Neutrophil (primary cell): Measurements from ENCODE around the gene NEIL3.

Experiments used
- H3K27ac ChIP-seq: fragments of 200-600 bp; sonication (generic); 2 replicates; pipeline ENCODE4 v1.5.1; 2016; ENCODE audit warnings: mild to moderate bottlenecking, moderate library complexity
- H3K27me3 ChIP-seq: fragments of 200-600 bp; sonication (generic); 2 replicates; pipeline ENCODE4 v1.6.0; 2016; ENCODE audit warnings: mild to moderate bottlenecking
- H3K36me3 ChIP-seq: fragments of 200-600 bp; sonication (generic); 2 replicates; pipeline ENCODE4 v1.5.1; 2017
- H3K4me1 ChIP-seq, 2 experiments: fragments of 200-600 bp in 1 of 2; sonication (generic) in 1 of 2; 1 replicate in 1 of 2; 2 replicates in 1 of 2; pipeline versions ENCODE4 v1.5.1 to v1.6.1; 2013 to 2016; ENCODE audit warnings: low read depth in 1 of 2, low read length in 1 of 2, mild to moderate bottlenecking in 1 of 2, moderate library complexity in 1 of 2; ENCODE audit not compliant: control insufficient read depth in 1 of 2, insufficient read depth in 1 of 2
- H3K4me3 ChIP-seq, 2 experiments: fragments of 200-600 bp in 1 of 2; sonication (generic) in 1 of 2; 1 replicate in 1 of 2; 2 replicates in 1 of 2; pipeline ENCODE4 v1.5.1; 2013 to 2016; ENCODE audit warnings: low read depth in 1 of 2, low read length in 1 of 2, mild to moderate bottlenecking in 1 of 2, moderate library complexity in 1 of 2
- H3K9me3 ChIP-seq: fragments of 200-600 bp; sonication (generic); 2 replicates; pipeline ENCODE4 v1.5.1; 2016
- CTCF ChIP-seq: fragments of 200-600 bp; sonication (generic); IDR thresholded peaks from 2 replicates; pipeline ENCODE4 v1.5.1; 2016; ENCODE audit warnings: antibody characterized with exemption

The NEIL3 gene

GRCh38 chr4:177404342-177404741 is 94.7 kb downstream of the NEIL3 start:
- H3K27ac ChIP-seq = no peak overlapping the region
- H3K9me3 ChIP-seq = no peaks in the 10 kb centered on the region
- peaks cover 0 to 20% of the 10 kb centered on the region in 2 experiments for H3K4me1 ChIP-seq
- no peak for TF ChIP-seq CTCF
- no peak overlapping the region for H3K4me3 ChIP-seq
- no peaks in the 10 kb centered on the region for H3K27me3 ChIP-seq
- no peaks in the 10 kb centered on the region for H3K36me3 ChIP-seq

- H3K27me3 ChIP-seq = no peaks in the 10 kb centered on the region
- H3K36me3 ChIP-seq = no peaks in the 10 kb centered on the region
- no peak overlapping the region for H3K4me3 ChIP-seq
- TF ChIP-seq CTCF = no peak
- H3K4me1 ChIP-seq = peaks cover 0 to 15% of the 10 kb centered on the region in 2 experiments
- no peak overlapping the region for H3K27ac ChIP-seq
- no peaks in the 10 kb centered on the region for H3K9me3 ChIP-seq
Measured at GRCh38 chr4:177404986-177405385, 95.3 kb downstream of the NEIL3 start.

- TF ChIP-seq CTCF = no peak
- Histone ChIP-seq H3K27me3 (no peaks in the 10 kb centered on the region), H3K27ac (no peak overlapping the region), H3K36me3 (no peaks in the 10 kb centered on the region), H3K9me3 (no peaks in the 10 kb centered on the region), H3K4me1 (peaks cover 0 to 10% of the 10 kb centered on the region in 2 experiments), H3K4me3 (no peak overlapping the region)
Measured at GRCh38 chr4:177405508-177405907, 95.8 kb downstream of the NEIL3 start.

GRCh38 chr4:177408023-177408422 is 98.3 kb downstream of the NEIL3 start:
- H3K36me3 ChIP-seq = no peaks in the 10 kb centered on the region
- no peaks in the 10 kb centered on the region for H3K27me3 ChIP-seq
- H3K4me1 ChIP-seq = no peaks in the 10 kb centered on the region
- TF ChIP-seq CTCF = no peak
- H3K9me3 ChIP-seq = no peaks in the 10 kb centered on the region
- H3K27ac ChIP-seq = no peak overlapping the region
- H3K4me3 ChIP-seq = no peak overlapping the region

- no peaks in the 10 kb centered on the region for H3K9me3 ChIP-seq
- H3K36me3 ChIP-seq = no peaks in the 10 kb centered on the region
- H3K4me1 ChIP-seq = no peaks in the 10 kb centered on the region
- no peak overlapping the region for H3K27ac ChIP-seq
- TF ChIP-seq CTCF = no peak
- H3K4me3 ChIP-seq = no peak overlapping the region
- H3K27me3 ChIP-seq = no peaks in the 10 kb centered on the region
Measured at GRCh38 chr4:177410566-177410965, 100.9 kb downstream of the NEIL3 start.

- Histone ChIP-seq H3K4me3 (no peak overlapping the region), H3K27me3 (no peaks in the 10 kb centered on the region), H3K36me3 (no peaks in the 10 kb centered on the region), H3K27ac (no peak overlapping the region), H3K4me1 (no peaks in the 10 kb centered on the region), H3K9me3 (no peaks in the 10 kb centered on the region)
- TF ChIP-seq CTCF = no peak
Measured at GRCh38 chr4:177411996-177412395, 102.3 kb downstream of the NEIL3 start.
